DMS53 treated with DMSO at 0.1 percent for 48 hours (cell line): ENCODE data around the gene ANXA4.

ENCODE experiments used
- DNase-seq: peaks from one replicate; lab custom pipeline; 2025; ENCODE audit not compliant: unreplicated experiment; lab: John Stamatoyannopoulos, UW

ANXA4 gene

GRCh38 chr2:69776886-69777785 lies 35.2 kb downstream of the ANXA4 start:
- DNase-seq = no peak

GRCh38 chr2:69777786-69778105 lies 35.8 kb downstream of the ANXA4 start:
- no peak for DNase-seq

GRCh38 chr2:69779258-69780001 lies 37.5 kb downstream of the ANXA4 start:
- DNase-seq = no peak

- peak; percentile 73 for DNase-seq
These were observed 39.0 kb downstream of the ANXA4 start for GRCh38 chr2:69780921-69781320.

GRCh38 chr2:69781321-69782248 lies 39.7 kb downstream of the ANXA4 start:
- DNase-seq = peak; percentile 73

GRCh38 chr2:69784228-69784627 lies 42.3 kb downstream of the ANXA4 start:
- DNase-seq = no peak

GRCh38 chr2:69785358-69785757 lies 43.4 kb downstream of the ANXA4 start:
- DNase-seq = no peak

- no peak for DNase-seq
These were observed 44.2 kb downstream of the ANXA4 start for GRCh38 chr2:69786052-69786560.

GRCh38 chr2:69789175-69789721 lies 47.3 kb downstream of the ANXA4 start:
- DNase-seq = no peak

GRCh38 chr2:69789772-69790600 lies 48.1 kb downstream of the ANXA4 start:
- no peak for DNase-seq

GRCh38 chr2:69790601-69790959 lies 48.6 kb downstream of the ANXA4 start:
- no peak for DNase-seq

GRCh38 chr2:69791045-69791444 lies 49.1 kb downstream of the ANXA4 start:
- no peak for DNase-seq

GRCh38 chr2:69796174-69796573 lies 54.2 kb downstream of the ANXA4 start:
- DNase-seq = no peak

- no peak for DNase-seq
These were observed 55.3 kb downstream of the ANXA4 start for GRCh38 chr2:69797235-69797634.

- no peak for DNase-seq
These were observed 55.9 kb downstream of the ANXA4 start for GRCh38 chr2:69797836-69798289.

GRCh38 chr2:69798290-69798908 lies 56.5 kb downstream of the ANXA4 start:
- no peak for DNase-seq

GRCh38 chr2:69798909-69799526 lies 57.1 kb downstream of the ANXA4 start:
- DNase-seq = no peak

- no peak for DNase-seq
These were observed 59.9 kb downstream of the ANXA4 start for GRCh38 chr2:69801745-69802290.
